Measurements from ENCODE around the gene MAPKBP1.

Gene MAPKBP1

GRCh38 chr15:41806291-41807181 is 32.3 kb downstream of the MAPKBP1 start:
- DNase-seq (ENCODE audit: low spot score), result no peak

GRCh38 chr15:41809121-41809520 is 34.8 kb downstream of the MAPKBP1 start:
- no peak for DNase-seq (ENCODE audit: low spot score)

- DNase-seq (ENCODE audit: low spot score), result no peak
Observed at GRCh38 chr15:41809526-41810220, 35.4 kb downstream of the MAPKBP1 start.

GRCh38 chr15:41810651-41811431 is 36.6 kb downstream of the MAPKBP1 start:
- DNase-seq (ENCODE audit: low spot score), result no peak

- DNase-seq (ENCODE audit: low spot score), result peak; percentile 74
Observed at GRCh38 chr15:41811432-41812195, 37.3 kb downstream of the MAPKBP1 start.

GRCh38 chr15:41812820-41813375 is 38.6 kb downstream of the MAPKBP1 start:
- DNase-seq (ENCODE audit: low spot score), result no peak

- DNase-seq (ENCODE audit: low spot score), result no peak
Observed at GRCh38 chr15:41813426-41813825, 39.1 kb downstream of the MAPKBP1 start.

- DNase-seq (ENCODE audit: low spot score), result no peak
Observed at GRCh38 chr15:41814534-41814933, 40.2 kb downstream of the MAPKBP1 start.

- DNase-seq (ENCODE audit: low spot score), result no peak
Observed at GRCh38 chr15:41816788-41817187, 42.5 kb downstream of the MAPKBP1 start.

- DNase-seq (ENCODE audit: low spot score), result no peak
Observed at GRCh38 chr15:41817327-41817726, 43.0 kb downstream of the MAPKBP1 start.

- DNase-seq (ENCODE audit: low spot score), result no peak
Observed at GRCh38 chr15:41817781-41818180, 43.5 kb downstream of the MAPKBP1 start.

- no peak for DNase-seq (ENCODE audit: low spot score)
Observed at GRCh38 chr15:41819455-41820050, 45.3 kb downstream of the MAPKBP1 start.

- no peak for DNase-seq (ENCODE audit: low spot score)
Observed at GRCh38 chr15:41820791-41821423, 46.6 kb downstream of the MAPKBP1 start.

- DNase-seq (ENCODE audit: low spot score), result no peak
Observed at GRCh38 chr15:41821831-41822230, 47.5 kb downstream of the MAPKBP1 start.

- DNase-seq (ENCODE audit: low spot score), result no peak
Observed at GRCh38 chr15:41822471-41822870, 48.2 kb downstream of the MAPKBP1 start.

GRCh38 chr15:41822957-41823356 is 48.7 kb downstream of the MAPKBP1 start:
- no peak for DNase-seq (ENCODE audit: low spot score)

GRCh38 chr15:41823502-41823901 is 49.2 kb downstream of the MAPKBP1 start:
- no peak for DNase-seq (ENCODE audit: low spot score)

GRCh38 chr15:41824062-41824745 is 49.9 kb downstream of the MAPKBP1 start:
- DNase-seq (ENCODE audit: low spot score), result no peak

GRCh38 chr15:41825145-41825544 is 50.9 kb downstream of the MAPKBP1 start:
- no peak for DNase-seq (ENCODE audit: low spot score)
